ENCODE measurements around the gene TNK1.

Gene TNK1

DNA sequence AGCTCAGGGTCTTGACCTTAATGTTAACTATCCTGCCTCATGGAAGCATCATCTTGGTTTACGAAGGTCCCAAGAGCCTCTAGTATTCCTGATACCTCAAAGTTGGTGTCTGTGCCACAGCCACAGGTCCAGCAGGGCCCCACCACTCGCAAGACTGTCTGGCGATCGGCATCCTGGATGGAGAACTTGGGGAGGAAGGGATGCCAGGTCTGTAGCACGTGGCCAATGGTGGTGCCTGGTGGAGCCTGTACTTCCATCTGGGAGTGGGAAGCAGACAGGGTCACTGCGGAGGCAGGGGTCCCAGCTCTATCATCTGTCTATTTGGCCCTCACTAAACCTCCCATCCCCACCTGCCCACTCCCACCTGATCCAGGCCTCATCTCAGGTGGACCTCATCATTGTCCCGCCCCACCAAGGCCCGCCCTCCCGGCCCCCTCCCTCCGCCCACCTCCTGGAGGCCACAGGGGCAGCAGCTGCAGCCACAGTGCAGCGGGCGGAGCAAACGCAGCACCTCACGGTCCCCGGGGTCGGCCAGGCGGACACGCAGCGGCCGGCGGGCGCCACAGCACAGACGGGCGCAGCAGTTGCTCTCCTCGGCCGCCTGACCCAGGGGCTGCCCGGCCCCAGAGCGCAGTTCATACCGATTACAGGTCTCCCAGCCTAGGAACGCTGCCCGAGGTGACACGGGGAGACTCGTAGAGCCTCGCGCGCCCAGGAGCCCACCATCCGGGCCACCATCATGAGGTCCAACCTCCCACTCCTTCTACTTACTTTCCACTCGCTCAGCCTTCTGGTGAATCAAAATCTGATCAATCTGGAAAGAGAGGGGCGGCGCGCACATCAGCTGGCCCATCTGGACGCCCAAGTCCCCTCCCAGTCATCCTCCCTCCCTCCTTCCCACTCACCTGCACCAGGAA is 12.1 kb downstream of the TNK1 start:
- no peak for DNase-seq

DNA sequence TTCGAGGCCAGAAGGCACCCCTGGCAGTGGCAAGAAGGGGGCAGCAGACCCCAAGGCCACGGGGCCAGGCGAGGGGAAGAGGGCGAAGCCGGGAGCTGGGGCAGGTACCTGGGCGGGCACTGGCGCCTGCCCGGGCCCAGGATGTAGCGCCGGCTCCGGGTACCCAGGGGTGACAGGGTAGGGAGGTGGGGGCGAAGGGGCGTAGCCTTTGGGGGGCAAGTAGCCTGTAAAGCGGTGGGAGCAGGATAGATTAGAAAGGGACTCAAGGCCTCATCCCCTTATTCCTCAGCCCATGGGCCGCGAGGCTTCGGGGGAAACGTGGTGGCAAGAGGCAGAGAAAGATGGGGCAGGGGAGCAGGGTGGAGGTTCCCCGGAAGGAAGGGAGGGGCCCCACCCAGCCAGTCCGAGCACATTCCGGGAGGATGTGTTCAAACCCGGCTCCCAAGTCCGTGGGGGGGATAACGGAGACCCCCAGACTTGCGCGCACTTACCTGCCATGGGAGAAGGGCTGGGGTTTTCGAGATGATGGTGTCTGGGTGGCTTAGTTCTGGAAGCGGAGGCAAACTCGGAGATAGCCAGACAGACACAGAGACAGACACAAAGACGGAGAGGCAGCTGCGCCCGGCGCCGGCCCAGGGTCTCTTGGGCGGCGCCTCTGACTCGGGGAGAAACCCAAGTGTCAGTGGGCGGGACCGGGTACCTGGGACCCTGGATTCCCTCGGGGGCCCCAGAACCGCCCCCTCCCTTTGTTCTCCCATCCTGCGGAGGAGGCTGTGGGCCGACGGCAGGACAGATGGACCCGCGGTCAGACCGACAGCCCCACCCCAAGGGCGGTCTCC is 12.9 kb downstream of the TNK1 start:
- no peak for DNase-seq

DNA sequence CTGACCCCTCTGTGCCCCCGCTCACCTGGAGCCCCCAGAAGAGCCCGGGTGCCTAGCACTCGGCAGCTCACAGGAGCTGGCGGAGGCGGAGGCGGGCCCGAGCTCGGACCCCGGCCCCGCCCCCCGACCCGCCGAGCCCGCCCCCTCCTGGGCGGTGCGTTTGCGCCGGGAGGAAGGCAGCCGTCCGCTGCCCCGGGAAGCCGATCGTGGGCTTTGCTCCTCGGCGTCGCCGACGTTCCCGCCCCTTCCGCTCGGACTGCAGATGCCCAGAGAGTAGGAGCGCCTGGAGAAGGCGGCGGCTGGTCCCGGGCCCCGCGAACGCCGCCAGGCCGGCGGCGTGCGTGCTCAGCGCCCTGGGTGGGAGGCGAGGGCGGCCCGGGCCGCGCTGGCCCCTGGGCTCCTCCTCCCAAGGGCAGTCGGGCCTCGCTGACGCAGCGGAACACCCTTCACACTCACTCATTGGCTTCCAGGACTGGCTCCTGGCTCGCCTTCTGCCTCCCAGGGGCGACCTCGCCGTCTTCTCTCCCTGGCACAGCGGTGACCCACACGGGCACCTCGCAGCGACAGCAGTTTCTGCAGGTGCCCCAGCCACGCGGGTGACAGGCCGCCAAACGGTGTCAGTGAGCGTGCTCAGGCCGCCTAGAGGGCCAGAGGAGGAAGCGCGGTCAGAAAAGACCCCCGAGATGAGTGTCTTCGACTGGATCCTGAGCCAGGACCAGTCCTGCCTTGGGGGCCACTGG is 13.7 kb downstream of the TNK1 start, which contains the start of gene PLSCR3:
PLSCR3 (minus strand) TSS at position 74 of the 740 bp plus-strand sequence. CDS start 415 bp downstream, outside the sequence.
- DNase-seq = peak; percentile 42

DNA sequence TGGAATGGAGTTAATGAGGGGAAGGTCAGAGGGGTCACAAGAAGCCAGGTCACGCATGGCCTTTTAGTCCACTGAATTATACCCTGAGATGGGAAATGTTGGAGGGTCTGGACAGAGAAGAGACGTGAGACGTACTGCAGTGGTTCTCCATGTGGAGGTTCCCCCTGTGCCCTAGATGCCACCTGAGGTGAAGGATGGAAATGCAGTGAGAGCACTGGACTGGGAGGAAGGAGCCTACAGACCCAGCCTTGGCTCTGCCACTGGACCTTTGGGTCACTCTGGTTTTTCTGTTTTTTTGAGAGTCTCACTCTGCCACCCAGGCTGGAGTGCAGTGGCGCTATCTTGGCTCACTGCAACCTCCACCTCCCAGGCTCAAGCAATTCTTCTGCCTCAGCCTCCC is 15.3 kb downstream of the TNK1 start:
- no peak for DNase-seq

- DNase-seq = no peak
These were observed 17.7 kb downstream of the TNK1 start for GRCh38 chr17:7398612-7399011.

DNA sequence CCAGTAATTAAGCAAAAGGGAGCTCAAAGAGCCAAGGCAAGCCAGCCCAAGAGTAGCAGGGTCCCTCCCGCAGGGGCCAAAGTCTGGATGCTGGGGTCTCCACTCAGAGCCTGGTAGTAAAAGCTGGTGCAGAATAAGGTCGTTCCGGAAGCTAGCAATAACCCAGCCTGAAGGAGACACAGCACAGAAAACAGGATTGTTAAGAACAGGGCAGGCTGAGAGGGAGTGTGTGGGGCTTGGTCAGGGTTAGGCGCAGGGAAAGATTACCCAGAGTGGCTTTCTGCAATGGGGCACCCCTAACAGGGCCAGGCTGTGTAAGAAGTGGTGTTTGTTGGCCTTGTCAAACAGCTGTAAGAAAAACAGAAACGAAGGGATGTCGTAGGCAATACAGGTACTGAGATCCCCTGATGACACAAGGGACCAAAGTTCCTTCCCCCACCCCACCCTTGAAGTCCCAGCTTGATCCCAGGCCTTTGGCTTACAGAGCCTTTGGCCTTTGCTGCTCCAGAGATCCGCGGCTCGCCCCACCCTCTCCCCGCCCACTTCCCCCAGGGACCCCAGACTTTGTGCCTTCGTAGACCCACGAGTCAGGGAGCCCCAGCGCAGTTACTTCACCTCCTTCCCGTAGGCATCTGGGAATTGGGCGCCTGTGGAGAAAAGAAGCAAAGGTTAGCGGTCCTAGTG is 22.3 kb downstream of the TNK1 start:
- DNase-seq = no peak

DNA sequence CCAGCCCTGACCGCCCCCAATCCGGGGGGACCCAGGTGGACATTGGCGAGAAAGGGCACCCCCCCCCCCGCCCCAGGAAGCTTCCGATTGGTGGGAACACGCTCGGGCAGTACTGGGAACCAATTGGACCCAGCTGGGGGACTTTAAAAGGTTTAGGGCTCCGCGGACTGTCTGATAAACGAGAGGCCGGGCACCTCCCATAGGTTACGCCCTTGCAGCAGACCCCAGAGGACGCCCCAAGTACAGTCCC is 22.8 kb downstream of the TNK1 start:
- no peak for DNase-seq

- DNase-seq = peak; percentile 94
These were observed 23.3 kb downstream of the TNK1 start, which contains the start of gene TMEM256 for GRCh38 chr17:7403977-7404736. TSS of gene TMEM256 (minus strand) at chr17:7404097. CDS start at chr17:7404084, 13 bp downstream.

GRCh38 chr17:7404737-7405349 is 24.0 kb downstream of the TNK1 start:
- no peak for DNase-seq

DNA sequence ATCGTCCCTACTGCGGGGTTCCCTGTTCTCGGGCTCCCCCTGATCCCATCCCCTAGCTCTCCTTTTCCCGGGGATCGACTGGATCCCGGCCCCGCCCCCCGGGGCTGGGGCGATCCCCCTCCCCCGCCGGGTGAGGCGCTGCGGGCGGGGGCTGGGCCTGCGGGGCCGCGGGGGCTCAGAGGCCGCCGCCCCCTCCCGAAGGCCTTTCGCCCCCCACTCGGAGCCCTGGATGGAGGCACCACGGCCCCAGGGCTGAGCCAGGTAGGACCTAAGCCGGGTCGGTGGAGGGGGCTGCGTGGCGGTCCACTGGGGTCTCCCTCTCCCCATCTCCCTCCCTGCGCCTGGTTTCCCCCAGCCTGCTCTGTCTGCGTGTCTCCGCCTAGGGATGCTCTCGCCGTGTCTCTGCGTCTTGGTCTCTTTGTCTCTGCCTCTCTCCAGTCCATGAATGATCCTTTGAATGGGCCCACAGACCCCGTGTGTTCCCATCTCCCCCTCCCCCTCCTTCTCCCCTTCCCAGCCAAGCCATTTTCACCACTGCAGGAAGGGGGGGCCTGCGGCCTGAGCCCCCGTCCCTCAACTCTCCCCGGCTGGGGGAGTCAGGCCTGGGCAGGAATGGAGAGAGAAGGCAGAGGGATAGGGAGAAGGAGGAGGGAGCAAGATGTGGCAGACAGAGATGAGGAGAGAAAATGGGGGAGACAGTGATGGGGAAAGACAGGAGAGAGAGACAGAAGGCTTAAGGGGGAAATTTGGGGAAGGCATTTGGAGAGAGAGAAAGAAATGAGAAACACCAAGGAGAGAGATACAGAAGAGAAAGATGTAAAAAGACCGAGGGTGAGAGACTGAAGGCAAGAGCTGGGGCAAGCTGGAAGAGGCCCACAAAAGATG is 24.7 kb downstream of the TNK1 start:
- DNase-seq = no peak

GRCh38 chr17:7406235-7406825 is 25.4 kb downstream of the TNK1 start:
- peak; percentile 25 for DNase-seq

DNA sequence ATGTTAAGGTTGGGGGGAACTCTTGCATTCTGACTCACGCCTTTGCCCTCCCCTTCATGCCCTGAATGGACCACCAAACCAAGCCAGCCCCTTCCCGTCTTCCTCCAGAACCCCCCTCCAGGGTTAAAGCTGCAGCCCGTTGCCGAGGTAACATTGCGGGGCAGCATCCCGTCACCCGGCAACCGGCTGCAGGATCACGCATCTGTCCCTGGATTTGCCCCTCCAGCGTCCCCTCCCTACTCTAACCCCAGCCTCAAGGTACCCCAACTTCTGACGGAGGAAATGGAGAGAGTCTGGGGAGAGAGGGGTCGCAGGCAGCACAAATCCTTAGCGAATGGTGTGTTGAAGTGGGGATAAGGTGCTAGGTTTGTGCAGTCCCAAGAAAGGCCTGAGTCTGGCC is 26.2 kb downstream of the TNK1 start:
- no peak for DNase-seq

DNA sequence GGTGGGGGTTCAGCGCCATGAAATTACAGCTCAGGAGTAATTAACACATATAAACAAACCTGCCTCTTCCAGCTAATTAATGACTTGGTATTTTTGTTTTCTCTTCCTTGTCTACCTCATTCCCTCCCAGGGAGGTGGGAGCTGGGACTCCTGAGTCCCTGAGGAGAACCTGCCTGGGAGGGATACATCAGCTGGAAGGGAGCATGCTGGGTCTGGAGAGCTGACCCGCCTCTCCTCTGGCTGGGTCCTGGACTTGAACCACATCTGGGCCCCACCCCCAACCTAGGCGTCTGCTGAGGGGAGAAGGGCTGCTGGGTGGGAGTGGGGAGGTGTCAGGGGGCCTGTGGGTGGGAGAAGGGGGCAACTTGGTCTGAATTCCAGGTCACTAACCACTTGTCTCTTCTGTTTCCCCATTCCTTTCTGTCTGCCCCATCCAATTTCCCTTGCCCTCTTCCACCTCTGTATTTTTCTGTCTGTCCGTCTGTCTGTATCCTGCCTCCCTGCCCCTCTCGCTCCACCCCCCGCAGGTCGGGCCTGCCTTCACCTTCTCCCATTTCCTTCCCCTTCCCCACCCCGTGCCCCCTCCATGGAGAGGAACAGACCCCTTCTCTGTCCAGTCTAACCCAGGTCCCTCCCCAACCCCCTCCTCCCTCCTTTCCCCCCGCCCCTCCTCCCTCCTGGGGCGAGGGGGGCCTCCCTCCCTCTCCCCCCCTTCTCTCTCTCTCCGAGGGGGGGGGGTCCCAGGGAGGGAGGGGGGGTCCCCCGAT is 26.8 kb downstream of the TNK1 start, which contains the start of gene NLGN2:
NLGN2 (plus strand) TSS at position 361 of the 767 bp plus-strand sequence. CDS start 411 bp downstream, outside the sequence.
- DNase-seq = no peak

GRCh38 chr17:7408252-7408727 is 27.4 kb downstream of the TNK1 start:
- no peak for DNase-seq

GRCh38 chr17:7408863-7409262 is 28.0 kb downstream of the TNK1 start:
- no peak for DNase-seq

DNA sequence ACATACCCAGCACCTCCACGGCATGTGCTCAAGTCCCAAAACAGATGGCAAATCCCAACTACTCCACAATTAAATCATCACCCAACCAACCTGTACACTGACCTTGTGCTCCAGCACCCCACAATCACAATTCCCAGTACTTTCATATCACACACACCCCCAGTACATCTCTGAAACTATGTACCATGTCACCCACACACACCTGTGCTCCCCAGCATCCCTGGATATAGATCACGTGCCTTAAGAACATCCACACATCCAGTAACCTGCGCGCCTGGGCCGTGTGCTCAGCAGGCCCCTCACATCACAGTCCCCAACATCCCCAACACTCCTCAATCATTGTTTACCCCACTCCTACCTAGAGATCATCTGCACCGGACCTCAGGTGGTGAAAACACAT is 28.8 kb downstream of the TNK1 start:
- DNase-seq = no peak

- DNase-seq = no peak
These were observed 29.9 kb downstream of the TNK1 start for GRCh38 chr17:7410634-7411426.

DNA sequence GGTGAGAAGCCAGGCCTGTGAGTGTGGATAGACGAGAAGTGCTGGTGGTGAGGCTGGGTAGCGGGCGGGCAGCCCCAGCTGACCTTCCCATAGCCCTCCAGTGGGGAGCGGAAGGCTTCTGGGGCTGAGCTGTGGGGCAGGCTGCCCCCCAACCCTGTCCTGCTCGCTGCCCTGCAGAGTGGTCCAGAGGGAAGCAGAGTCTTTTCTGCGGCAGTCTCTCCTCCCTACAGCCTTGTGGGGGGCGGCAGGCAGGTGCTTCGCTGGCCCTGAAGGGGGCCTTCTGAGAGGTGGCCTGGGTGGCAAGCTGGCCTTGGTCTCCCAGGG is 30.5 kb downstream of the TNK1 start:
- DNase-seq = no peak

Data from COR-L47 (cell line).